HG03139 (cell line): ENCODE results near the gene PARD3.
"Not testable (repeated sequence)": the region's sequence is repeated elsewhere in the genome, so short reads cannot be mapped to it uniquely, and the experiment has no call there.

Source experiments
- ATAC-seq: cut with Tn5 transposase; IDR thresholded peaks from one replicate; pipeline ENCODE4 v1.9.1; 2021; ENCODE audit not compliant: unreplicated experiment

The PARD3 gene

GRCh38 chr10:34719328-34719727 lies 95.8 kb downstream of the PARD3 start:
- no peak for ATAC-seq

DNA sequence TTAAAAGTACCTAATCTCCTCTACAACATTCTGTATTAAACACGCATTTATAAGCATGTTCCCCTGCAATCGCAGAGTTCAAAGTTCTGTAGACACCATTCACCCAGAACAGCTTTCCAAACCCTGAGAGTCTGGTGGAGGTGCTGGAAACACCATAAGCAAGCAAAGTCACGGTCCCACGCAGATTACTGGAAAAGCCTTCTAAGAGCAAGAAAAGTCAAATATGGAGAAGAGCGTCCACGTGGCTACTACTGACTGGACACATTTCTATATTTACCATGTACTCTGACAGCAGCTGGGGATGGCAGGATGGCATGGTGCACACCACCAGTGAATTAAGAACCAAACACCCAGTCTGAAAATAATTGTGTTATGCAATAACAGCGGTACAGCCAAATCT lies 97.7 kb downstream of the PARD3 start:
- no peak for ATAC-seq

DNA sequence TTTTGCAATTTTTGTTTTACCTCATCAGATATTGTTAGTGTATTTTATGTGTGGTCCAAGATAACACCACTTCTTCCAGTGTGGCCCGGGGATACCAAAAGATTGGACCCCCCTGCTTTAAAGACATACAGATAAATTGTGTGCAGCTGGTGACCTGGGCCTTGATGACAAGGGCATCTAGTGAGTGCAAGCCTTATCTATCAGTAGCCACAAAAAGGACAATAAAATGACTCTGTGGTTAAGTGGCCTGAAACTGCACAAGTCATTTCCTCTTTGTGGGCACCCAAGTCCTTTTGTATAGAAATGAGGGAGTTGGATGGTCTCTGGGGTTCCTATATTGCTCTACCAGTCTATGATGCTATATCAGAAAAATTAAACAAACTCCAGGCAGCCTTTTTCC lies 98.1 kb downstream of the PARD3 start:
- peak; percentile 75 for ATAC-seq

- no peak for ATAC-seq
These were observed 98.9 kb downstream of the PARD3 start for GRCh38 chr10:34716234-34716633.

- ATAC-seq = no peak
These were observed 99.4 kb downstream of the PARD3 start for GRCh38 chr10:34715511-34716187.

DNA sequence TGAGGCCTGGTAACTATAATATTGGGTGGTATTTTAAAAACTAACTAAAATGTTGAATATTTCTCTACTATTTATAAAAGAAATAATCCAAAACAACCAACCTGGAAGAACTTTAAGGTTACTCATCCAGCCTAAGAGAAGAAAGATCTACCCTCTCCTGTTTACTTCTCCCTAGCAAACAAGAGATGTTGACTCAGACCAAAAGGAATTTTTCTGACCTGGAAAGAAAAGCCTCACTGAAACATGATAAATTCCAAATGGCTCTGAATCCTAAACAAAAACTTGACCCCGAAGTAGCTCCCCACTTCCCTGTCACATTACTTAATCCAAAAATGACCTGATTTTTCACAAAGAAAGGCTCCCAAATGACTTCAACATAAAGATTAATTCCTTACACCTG lies 101.2 kb downstream of the PARD3 start:
- ATAC-seq = no peak

DNA sequence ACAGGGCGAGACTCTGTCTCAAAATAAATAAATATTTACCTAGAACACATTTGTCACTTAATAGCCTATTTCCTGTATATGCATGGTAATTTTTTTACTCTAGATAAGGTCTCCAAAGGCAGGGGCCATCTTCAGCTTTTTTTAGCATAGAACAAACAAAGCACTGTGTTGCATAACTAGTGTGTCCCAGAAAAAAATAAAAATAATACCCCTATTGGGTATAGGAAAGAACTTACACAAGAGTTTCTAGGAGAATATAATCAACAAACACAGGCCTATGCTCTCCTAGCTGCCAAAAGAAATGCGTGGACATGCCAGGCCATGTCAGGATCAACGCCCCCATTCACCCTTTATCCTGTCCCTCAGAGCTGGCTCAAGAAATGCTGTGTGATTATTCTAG lies 103.6 kb downstream of the PARD3 start:
- no peak for ATAC-seq

GRCh38 chr10:34710391-34710751 lies 104.7 kb downstream of the PARD3 start:
- ATAC-seq = no peak

- no peak for ATAC-seq
These were observed 105.3 kb downstream of the PARD3 start for GRCh38 chr10:34709637-34710390.

DNA sequence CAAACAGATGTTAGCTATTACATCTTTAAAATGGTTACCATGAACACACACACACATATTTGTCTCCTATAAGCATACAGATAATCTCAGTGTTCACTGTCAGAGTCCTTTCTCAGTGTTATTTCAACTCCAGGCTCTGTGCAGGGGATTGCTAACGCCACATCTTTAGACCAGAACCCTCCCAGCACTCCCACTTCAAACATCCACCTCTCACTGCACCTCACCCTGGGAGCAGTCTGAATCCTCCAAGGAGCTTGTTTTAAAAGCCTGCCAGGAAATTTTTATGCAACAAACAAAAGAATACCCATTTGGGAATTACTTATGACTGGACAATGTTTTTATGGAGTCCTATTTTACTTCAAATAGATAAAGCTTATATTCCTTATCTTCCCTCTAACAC lies 107.4 kb downstream of the PARD3 start:
- no peak for ATAC-seq

GRCh38 chr10:34706992-34707391 lies 108.1 kb downstream of the PARD3 start:
- ATAC-seq = not testable (repeated sequence)

GRCh38 chr10:34706147-34706546 lies 108.9 kb downstream of the PARD3 start:
- no peak for ATAC-seq

DNA sequence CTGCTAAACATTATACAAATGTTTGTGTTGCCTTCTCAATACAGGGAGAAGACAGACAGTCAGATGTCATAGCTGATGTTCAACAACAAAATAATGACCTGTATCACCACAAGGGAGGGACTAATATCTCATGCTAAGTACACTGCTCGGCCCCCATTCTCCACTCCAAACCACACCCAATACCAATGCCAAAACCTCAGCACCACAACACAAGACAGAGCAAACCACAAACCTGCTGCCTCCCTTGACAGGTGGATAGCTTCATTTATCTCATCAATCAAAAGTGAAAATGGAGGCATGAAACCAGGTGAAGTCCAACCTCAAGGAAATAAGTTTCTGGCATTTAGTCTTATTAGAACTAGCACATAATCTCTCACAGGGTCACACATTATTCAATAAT lies 109.5 kb downstream of the PARD3 start:
- no peak for ATAC-seq

DNA sequence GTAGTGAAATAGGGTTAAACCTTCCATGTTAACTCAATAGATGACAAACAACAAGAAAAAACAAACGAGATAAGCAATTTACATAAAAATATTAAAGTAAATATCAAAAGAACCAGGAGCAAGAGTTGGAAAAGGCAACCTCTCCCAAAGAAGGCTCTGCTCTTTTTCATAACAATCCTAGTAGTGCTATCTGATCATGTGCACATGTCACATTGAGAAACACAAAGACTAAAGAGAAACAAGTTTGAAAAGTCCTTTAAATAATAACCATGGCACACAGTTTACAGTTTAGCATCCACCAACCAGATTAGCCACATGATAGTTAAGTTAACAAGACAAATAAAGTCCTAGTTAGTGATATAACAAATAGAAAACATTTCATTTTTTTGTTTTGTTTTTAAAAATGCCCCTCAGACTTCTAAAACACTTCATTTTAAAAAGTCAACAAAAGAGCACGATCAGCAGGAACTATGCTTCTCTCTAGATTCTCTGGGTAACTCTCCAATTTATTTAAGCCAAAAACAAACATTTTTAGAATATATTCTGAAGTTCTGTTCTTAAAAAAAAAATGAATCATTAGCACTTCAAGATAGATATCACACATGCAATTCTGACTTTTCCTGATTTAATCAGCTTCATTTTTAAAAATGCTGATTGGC lies 110.4 kb downstream of the PARD3 start:
- ATAC-seq = no peak

DNA sequence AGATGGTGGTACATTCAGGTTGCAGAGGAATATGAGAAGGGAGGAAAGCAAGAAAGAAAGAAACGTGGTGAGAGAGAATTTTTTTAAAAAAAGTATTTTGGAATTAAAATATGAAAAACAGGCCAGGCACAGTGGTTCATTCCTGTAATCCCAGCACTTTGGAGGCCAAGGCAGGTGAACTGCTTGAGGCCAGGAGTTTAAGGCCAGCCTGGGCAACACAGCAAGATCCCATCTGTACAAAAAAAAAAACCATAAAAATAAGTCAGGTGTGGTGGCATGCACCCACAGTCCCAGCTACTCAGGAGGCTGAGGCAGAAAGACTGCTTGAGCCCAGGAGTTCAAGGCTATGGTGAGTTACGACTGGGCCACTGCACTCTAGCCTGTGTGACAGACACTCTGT lies 112.1 kb downstream of the PARD3 start:
- no peak for ATAC-seq

DNA sequence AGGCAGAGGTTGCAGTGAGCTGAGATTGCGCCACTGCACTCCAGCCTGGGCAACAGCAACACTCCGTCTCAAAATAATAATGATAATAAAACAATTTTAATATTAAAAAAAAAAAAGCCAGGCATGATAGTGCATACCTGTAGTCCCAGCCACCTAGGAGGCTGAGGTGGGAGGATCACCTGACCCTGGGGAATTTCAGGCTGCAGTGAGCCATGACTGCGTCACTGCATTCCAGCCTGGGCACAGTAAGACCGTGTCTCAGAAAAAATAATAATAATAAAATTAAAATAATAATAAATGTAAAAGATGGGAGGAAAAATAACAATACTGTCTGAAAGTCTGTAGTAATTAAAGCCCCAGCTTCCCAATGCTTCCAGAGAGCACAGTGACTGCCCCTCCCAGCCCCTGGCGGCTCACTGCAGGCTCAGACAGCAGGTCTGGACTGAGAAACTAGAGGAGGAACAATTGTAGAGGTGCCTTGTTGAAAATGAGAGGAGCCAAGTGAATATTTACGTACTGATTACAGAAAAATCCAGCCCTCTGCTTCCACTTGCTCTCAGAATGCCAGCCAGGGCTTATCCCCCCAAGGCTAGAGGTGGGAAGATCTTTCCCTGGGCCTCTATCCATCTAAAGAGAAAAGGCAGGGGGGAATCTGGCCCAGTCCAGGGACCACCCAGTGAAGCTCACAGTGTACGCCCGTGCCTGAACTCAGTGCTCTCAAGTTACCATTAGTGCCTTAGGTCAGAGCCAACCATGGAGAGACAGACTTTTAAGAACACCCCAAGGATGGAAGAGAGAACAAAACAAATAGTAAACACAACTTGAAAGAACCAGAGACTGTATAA lies 112.8 kb downstream of the PARD3 start:
- ATAC-seq = no peak

DNA sequence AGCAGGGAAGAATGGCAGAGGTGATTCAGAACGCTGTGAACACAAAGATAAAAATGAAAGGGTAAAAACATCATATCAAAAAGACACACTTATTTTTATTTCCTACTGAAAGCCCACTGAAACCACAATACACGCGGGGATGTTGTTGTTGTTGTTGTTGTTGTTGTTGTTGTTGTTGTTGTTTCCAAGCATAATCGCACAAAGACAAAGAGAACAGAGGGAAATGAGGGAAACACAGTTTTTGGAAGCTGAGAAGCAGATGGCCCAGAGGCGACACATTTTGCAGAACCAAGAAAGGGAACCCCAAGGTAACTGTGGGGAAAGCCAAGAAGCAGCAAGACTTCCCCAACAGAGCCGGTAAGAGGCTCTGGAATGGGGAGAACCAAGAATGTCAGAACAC lies 113.9 kb downstream of the PARD3 start:
- ATAC-seq = no peak

DNA sequence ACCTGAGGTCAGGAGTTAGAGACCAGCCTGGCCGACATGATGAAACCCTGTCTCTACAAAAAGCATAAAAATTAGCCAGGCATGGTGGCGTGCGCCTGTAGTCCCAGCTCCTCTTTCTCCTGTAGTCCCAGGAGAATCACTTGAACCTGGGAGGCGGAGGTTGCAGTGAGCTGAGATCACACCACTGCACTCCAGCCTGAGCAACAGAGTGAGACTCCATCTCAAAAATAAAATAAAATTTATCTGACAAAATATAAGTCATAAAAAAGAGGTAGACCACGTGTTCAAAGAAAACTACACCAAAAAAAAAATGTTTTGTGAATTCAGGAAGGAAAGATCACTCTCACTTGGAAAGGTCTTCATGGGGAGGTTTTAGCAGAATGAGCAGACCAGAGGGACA lies 114.3 kb downstream of the PARD3 start:
- not testable (repeated sequence) for ATAC-seq

GRCh38 chr10:34699904-34700517 lies 115.1 kb downstream of the PARD3 start:
- no peak for ATAC-seq

- no peak for ATAC-seq
These were observed 116.1 kb downstream of the PARD3 start for GRCh38 chr10:34698979-34699378.

DNA sequence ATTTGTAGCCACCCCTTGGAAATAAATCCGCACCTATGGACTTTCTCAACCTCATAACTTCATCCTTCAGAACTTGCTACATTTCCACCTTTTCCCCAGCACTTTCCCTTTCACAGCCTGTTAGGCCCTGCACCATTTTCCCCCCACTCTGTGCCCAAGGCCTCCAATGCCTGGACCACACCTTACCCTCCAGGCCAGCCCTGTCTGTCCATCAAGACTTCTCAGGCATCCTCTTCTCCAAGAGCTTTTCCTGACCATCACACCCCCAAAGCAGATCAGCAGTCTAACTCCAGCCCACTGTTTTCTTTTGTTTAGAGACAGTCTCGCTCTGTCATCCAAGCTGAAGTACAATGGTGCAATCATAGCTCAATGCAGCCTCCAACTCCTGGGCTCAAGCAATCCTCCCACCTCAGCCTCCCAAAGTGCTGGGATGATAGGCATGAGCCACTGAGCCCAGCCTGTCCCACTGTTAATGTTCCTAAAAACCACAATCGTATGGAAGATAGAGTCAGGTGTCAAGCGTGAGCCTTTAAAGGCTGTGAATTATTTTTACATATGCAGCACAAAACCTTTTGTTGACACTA lies 116.8 kb downstream of the PARD3 start:
- ATAC-seq = no peak
